Heart left ventricle (tissue), 13 donors: ENCODE measurements around the gene DNAJC8.

ENCODE experiments used
- POLR2A ChIP-seq, 2 donors: fragments of 450-650 bp; IDR thresholded peaks; one replicate each; pipeline ENCODE4 v1.6.1; 2017; ENCODE audit warnings: antibody characterized with exemption in 2 of 2, mild to moderate bottlenecking in 2 of 2, moderate library complexity in 2 of 2
- TF ChIP-seq, protein P1 (sequence below), 12 donors: fragments of 200-600 bp; sonication (generic) in 4 of 12; IDR thresholded peaks; one replicate each; pipeline versions ENCODE4 v1.5.0 to v1.8.0; 2018 to 2022; ENCODE audit warnings: antibody characterized with exemption in 12 of 12, mild to moderate bottlenecking in 5 of 12
- donor health status: ischemic (EF 13 %, LVEDD 7.1; RV severe dilation, severe dysfunction).
- donor health status: DM: no; HTN: yes; CAD: no.
- donor health status: DM: no; HTN: no; CAD: no.
- donor health status: ischemic (EF 25% LVEDD 6.9; RV normal size, moderate dysfunction).
- donor health status: ischemic (EF 25% LVEDD 5.7; RV mildly dilated, moderate dysfunction).
- donor health status: ischemic (EF 35%, LVEDD 5.7; RV mildly dilated, moderate dysfunction).
- donor health status: nonischemic (EF 11% LVEDD 7.7; RV severe dilation, severe dysfunction).
- donor health status: DM: yes; HTN: yes; CAD: no.
- donor health status: PGD.
- donor health status: ischemic (EF 29% LVEDD 5.4; RV normal size, mild dysfunction).
- donor health status: nonischemic (EF 23%, LVEDD 6.1; RV moderate dilation, normal function).

DNA sequence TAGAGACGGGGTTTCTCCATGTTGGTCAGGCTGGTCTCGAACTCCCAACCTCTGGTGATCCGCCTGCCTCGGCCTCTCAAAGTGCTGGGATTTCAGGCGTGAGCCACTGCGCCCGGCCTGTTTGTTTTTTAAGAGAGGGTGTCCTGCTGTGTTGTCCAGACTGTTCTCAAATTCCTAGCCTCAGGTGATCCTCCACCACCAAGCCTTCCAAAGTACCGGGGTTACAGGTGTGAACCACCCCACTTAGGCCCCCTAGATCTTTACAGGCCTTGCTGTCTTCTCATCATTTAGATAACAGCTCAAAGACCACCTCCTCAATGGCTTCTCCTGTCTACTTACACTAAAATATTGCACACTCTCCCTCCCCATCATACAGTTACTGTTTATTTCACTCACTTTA, 32.7 kb upstream of the DNAJC8 start:
- TF ChIP-seq, protein P1, sequence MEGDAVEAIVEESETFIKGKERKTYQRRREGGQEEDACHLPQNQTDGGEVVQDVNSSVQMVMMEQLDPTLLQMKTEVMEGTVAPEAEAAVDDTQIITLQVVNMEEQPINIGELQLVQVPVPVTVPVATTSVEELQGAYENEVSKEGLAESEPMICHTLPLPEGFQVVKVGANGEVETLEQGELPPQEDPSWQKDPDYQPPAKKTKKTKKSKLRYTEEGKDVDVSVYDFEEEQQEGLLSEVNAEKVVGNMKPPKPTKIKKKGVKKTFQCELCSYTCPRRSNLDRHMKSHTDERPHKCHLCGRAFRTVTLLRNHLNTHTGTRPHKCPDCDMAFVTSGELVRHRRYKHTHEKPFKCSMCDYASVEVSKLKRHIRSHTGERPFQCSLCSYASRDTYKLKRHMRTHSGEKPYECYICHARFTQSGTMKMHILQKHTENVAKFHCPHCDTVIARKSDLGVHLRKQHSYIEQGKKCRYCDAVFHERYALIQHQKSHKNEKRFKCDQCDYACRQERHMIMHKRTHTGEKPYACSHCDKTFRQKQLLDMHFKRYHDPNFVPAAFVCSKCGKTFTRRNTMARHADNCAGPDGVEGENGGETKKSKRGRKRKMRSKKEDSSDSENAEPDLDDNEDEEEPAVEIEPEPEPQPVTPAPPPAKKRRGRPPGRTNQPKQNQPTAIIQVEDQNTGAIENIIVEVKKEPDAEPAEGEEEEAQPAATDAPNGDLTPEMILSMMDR (IDR thresholded peaks at IDR 0.05), result no peak
- TF ChIP-seq POLR2A (IDR thresholded peaks at IDR 0.05), result no peak
